NCI-H2029 treated with DMSO at 0.1 percent for 48 hours (cell line): ENCODE measurements around the gene RTL10.

ENCODE experiments used
- DNase-seq: peaks from one replicate; lab custom pipeline; 2025; lab: John Stamatoyannopoulos, UW

The RTL10 gene

DNA sequence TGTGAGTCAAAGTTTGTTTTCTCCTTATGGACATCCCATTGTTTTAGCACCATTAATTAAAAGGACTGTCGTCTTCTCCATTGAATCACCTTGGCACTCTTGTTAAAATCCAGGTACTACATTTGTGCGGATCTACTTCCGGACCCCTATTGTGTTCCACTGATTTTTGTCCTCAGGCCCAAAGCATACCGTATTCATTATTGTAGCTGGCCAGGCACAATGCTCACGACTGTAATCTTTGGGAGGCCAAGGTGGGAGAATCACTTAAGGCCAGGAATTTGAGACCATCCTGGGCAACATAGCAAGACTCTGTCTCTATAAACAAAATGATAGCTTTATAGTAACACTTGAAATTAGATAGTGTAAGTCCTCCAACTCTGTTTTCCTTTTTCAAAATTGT lies 8.9 kb upstream of the RTL10 start:
- no peak for DNase-seq

DNA sequence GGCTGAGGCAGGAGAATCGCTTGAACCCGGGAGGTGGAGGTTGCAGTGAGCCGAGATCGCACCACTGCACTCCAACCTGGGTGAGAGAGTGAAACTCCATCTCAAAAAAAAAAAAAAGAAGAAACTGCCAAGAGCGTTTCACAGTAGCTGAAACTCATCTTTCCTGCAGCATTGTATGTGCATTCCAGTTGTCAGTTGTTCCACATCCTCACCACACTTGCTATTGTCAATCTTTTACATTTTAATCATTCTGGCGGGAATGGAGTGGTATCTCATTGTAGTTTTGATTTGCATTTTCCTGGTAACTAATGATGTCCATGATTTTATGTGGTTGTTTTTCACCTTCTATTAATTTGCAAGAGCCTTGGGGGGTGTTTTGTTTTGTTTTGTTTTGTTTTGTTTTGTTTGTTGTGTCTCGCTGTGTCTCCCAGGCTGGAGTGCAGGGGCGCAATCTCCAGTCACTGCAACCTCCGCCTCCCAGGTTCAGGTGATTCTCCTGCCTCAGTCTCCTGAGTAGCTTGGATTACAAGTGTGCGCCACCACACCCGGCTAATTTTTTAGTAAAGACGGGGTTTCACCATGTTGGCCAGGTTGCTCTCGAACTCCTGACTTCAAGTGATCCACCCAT lies 8.1 kb upstream of the RTL10 start:
- no peak for DNase-seq

DNA sequence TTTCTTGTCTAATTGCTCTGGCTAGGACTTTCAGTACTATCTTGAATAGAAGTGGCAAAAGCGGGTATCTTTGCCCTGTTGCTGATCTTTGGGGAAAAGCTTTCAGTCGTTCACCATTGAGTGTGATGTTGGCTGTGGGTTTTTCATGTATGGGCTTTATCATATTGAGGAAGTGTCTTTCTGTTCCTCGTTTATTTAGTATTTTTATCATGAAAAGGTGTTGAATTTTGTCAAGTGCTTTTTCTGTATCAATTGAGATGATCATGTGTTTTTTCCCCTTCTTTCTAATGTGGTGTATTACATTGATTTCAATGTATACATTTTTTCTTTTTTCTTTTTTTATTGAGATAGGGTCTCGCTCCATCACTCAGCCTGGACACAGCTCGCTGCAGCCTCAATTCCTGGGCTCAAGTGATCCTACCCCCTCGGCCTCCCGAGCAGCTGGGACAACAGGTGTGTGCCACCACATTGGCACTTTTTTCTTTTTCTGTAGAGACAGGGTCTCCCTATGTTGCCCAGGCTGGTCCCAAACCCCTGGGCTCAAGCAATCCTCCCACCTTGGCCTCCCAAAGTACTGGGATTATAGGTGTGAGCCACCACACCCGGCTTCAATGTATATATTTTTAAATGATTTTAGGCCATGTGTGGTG lies 5.3 kb upstream of the RTL10 start:
- no peak for DNase-seq

DNA sequence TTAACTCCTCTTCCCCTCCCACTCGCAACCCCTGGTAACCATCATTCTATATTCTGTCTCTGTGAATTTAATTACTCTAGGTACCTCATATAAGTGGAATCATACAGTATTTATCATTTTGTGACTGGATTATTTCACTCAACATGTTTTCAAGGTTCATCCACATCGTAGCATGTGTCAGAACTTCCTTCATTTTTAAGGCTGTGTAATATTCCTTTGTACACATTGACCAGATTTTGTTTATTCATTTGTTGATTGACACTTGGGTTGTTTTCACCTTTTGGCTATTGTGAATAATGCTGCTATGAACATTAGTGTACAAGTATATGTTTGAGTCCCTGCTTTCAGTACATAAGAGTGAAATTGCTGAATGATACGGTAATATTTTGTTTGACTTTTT lies 2.7 kb upstream of the RTL10 start:
- DNase-seq = no peak

- DNase-seq = peak; percentile 57
Observed at GRCh38 chr22:19855504-19856409, 1.1 kb upstream of the RTL10 start.

DNA sequence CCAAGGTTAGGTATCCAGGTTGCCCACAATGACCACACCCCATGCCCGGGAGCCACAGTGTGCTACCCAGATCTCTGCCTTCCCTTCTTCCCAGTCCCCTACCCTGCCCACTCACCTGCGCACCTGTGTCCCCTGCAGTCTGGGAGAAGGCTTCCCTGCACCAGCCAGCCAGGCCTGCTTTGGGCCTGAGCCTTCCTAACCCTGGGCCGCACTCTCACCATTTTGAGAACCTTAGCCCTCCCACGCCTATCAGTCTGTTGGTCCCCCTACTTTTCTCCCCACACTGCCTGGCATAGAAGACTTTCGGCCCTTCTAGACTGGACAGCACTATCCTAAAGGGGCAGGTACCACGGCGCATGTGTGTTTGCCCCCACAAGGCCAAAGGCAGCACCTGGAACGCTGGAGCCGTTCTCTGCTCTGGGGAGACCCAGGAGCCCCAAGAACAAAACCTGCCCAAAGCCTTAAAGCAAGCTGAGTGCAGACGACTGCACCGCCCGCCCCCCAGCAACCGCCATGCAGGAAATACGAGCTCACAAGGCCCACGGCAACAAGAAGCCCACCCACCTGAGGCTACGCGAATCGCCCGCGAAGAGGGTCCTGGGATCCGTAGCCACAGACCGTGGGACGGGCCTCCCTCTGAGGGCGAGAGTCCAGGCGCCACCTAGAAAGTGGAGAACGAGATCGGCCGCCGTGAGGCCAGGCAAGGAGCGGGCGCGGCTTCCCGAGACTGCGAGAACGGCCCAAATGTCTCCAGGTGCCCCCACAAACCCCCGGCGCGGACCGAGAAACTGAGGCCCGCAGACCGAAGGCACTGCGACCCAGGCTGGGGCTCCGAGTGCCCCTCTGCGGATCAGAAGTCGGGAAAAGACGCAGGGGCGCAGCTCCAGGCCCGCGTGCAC lies 546 bp downstream of the RTL10 start:
- DNase-seq = no peak

DNA sequence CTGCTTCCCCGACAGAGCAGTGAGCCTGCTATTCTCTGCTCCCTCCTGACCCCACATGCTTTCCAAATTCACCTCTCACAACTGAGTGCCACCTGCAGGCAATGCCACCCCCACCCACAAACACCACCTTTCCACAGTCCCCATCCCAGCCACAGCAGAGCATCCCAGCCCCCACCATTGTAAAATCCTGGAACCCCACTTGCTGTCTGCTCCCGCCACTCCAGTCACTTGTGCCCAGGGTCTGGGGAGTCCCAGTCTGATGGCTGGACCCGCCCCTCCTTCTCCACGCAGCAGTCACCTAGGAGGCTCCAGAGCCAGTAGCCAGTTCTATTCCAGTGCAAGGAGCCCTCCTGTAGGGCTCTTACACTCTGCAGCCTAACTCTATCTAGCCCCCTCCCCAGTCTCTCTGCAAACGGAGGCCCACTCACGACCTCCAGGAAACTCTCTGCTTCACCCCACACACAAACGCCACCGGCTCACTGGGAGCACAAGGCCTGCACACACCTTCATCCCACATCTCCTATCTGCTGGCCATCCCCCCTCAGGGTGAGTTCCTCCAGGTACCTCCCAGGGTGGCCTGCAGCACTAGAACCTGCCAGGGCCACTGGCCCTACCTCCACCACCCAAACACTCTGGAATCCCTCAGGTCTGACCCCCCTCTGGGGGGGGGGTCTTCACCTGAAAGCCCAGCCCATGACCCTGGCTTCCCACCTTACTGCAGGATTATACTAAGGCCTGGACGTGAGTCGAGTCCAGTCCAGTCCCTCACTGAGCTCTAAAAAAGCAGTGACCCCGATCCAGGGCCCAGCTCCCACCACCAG lies 1.4 kb downstream of the RTL10 start:
- DNase-seq = no peak

DNA sequence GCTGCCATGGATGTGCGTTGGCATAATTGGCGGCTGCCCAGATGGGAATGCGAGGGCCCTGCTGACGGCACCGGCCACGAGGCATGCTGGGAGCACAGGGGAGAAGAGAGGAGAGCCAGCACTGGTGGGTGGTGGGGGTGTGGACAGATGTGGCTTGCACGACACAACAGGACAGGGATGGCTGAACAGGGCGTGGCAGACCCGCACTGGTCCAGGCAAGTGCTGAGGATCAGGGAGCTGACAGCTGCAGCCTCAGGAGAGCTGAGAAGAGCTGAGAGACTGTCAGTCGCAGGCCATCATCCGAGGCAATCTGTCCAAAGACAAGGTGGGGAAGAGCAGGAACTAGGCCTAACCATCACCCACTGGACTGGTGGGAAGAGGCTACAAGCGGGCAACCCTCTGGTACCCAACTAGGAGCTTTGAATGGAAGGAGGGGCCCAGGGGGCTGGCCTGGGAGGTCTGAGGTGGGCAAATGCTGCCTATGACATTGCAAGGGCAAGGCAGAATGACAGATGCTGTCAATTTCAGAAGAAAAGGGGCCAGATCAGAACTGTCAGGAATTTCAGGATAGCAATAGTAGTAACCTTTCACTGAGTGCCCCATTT lies 2.4 kb downstream of the RTL10 start:
- no peak for DNase-seq

DNA sequence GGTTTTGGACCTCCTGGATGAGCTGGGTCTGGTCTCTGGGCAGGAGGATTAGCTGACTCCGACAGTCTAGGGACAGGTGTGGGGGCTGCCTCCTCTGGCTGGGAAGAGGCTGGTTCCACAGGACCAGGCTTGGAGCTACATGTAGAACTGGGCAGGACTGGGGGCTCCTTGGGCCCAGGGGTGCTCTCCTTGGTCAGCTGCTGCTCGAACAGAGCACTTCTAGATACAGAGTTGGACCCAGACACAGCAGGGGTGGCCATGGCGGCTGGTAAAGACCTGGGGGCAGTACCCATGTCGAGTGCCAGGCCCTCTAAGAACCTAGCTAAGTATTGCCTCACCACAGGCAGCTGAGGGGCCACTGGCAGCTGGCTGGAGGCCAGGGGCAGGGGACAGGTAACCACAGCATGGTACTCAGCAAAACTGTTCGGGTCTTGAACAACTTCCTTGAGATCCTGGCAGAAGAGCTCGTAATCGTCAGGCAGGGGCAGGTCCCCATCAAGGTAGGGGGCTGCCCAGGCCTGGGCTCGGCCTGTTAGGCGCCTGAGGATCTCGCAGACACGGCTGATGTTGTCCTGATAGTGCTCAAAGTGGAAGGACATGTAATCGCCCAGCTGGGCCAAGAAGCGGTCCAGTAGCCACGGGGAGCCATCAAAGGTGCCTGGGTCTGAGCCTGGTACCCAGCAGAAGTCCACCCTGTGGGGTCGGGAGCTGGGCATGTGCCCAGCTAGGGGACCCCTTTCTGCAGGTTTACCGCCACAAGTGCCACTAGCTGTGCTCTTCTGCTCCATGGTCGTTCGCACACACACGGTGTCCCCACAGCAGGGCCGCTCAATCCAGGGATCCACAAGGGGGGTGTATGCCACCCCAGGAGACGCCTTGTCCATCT lies 3.1 kb downstream of the RTL10 start:
- DNase-seq = no peak

DNA sequence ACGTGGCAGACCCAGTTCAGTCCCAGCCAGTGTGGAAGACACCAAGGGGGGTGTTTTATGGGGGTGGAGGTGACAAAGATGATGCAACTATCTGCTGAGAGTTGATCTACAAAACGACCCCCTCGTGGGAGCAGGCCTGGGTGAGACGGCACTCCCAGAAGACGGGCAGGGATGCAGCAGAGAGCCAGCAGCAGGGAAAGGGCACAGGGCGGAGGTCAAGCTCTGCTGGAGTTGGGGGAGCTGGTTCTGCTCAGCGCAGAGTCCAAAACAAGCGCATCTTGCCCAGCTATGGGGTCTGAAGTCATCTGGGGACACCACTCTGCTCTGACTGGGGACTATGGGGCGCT lies 3.9 kb downstream of the RTL10 start:
- no peak for DNase-seq

DNA sequence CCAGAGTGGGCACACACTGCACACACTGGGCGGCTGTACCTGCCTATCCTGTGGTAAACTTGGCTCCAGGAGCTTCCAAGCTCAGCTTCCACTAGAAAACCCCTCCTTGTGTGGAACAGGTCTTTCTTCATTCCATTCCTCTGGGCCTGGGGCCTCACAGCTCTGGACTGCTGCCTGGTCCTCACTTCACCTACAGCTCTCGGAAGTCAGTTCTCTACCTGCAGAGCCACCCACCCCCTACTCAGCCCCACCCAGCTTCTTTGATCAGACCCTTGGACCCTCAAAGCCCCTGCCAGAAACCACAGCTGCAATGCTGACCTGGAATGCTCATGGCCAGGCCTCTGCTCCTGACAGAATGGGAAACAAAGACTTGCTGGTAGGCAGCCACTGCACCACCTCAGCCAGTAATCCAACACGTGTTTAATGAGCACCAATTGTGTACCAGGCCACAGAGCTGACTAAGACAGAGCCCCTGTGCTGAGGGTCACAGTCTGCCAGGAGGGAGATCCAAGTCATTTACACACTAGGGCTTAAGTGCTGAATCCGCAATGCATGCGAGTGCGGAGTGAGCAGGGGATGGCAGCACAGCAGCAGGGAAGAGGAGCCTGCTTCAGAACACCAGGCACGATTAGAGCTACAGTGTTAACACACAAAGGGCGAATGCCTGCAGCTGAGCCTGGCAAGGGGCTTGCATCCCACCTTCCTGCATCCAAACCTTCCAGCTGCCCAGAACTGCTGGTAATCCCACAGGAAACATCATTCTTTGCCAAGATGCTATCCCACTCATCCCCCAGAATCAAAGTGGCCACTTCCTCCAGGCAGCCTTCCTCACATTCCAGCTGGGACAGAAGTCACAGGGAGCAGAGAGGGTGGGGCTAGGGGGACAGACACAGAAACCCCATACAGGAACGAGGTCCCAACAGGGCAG lies 4.6 kb downstream of the RTL10 start:
- no peak for DNase-seq

- DNase-seq = peak; percentile 15
Observed at GRCh38 chr22:19848298-19849224, 6.1 kb downstream of the RTL10 start.

DNA sequence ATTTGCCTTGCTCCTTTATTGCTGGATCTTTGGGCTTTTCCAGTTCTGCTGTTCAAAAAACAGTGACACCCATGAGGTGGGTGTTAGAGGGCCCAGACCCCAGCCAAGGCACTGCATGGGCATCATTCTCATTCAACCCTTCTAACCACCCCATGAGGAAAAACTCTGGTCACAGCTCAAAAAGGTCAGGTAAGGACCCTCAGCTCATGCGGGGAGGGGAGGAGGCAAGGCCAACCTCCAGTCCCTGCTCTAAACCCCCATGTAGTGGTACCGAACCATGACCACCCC lies 7.4 kb downstream of the RTL10 start:
- no peak for DNase-seq

GRCh38 chr22:19846620-19847344 lies 7.9 kb downstream of the RTL10 start:
- DNase-seq = no peak

- DNase-seq = no peak
Observed at GRCh38 chr22:19845054-19845722, 9.5 kb downstream of the RTL10 start.

DNA sequence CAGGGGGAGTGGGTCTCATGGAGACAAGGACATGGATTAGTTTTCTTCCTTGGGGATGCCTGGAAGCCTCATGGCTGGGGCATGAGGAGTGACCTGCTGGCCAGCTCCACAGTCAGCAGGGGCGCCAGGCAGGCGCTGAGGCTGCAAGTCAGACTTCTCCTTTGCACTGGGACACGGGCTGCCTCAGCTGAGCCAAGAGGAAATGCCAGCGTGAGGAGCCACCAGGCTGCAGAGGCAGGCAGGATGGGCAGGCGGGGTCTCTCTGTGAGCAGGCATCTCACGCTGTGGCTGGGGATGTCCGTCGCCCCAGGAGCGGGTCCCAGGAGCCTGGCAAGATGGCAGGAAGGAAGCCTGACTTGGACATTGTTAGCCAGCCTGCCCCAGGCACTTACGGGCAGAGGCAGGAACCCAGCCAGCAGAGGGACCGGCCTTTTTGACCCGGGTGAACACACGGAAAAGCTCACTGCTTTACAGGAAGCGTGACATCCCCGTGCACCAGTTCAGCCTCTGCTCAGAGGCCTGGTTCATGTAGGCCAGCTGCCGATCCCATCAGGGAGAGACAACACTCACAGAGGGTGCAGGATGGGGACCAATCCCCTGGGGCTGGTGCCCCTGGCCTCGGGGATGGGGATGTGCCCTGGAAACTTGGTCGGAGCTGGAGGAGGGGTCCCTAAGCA lies 10.2 kb downstream of the RTL10 start:
- DNase-seq = no peak
